H1 (cell line): ENCODE measurements around the gene NHLH2. TPM values are rescaled to one million over a fixed set of nuclear protein-coding genes. Genes with fewer than 3 reads are reported as not detected.

Experiments used
- CTCF ChIA-PET: fragments of 300-600 bp; sonication (Branson Sonifier 250); formaldehyde crosslinking; loops from one replicate; lab custom pipeline; 2021; ENCODE audit not compliant: partially characterized antibody; lab: Charles Lee
- POLR2A ChIA-PET: fragments of 300-600 bp; sonication (Branson Sonifier 250); formaldehyde crosslinking; loops from one replicate; lab custom pipeline; 2021; ENCODE audit warnings: inconsistent platforms; ENCODE audit not compliant: partially characterized antibody; lab: Charles Lee
- DNase-seq, 2 experiments: peaks; one replicate each; pipeline versions ENCODE4 v3.0.0 to v3.0.0-alpha.2; 2010 to 2022; ENCODE audit warnings: low spot score in 2 of 2, low read depth in 1 of 2, mixed read lengths in 1 of 2
- FAIRE-seq: peaks from 2 replicates; lab custom pipeline; 2011; peaks lifted over from hg19 to GRCh38; lab: Jason Lieb, UNC
- H2AFZ ChIP-seq: 2 replicates; pipeline ENCODE4 v1.8.1; 2012; ENCODE audit warnings: low read length, inconsistent platforms
- H2AK5ac ChIP-seq: 2 replicates; pipeline ENCODE4 v1.6.1; 2013; ENCODE audit warnings: low read depth, low read length
- H2BK120ac ChIP-seq: replicated peaks from 2 replicates; pipeline ENCODE3; 2013; ENCODE audit warnings: low read depth, low read length, inconsistent platforms
- H2BK12ac ChIP-seq: 2 replicates; pipeline ENCODE4 v1.6.1; 2013; ENCODE audit warnings: low read depth, low read length
- H2BK15ac ChIP-seq: 2 replicates; pipeline ENCODE4 v1.6.1; 2013; ENCODE audit warnings: low read length
- H2BK20ac ChIP-seq: 2 replicates; pipeline ENCODE4 v1.6.1; 2013; ENCODE audit warnings: low read length
- H2BK5ac ChIP-seq: 2 replicates; pipeline ENCODE4 v1.6.1; 2013; ENCODE audit warnings: low read depth, low read length
- H3K14ac ChIP-seq: 2 replicates; pipeline ENCODE4 v1.6.1; 2013; ENCODE audit warnings: inconsistent platforms; ENCODE audit not compliant: insufficient read length
- H3K18ac ChIP-seq: 2 replicates; pipeline ENCODE4 v1.6.1; 2013; ENCODE audit warnings: low read length; ENCODE audit errors: extremely low read depth
- H3K23ac ChIP-seq: 2 replicates; pipeline ENCODE4 v1.6.1; 2013; ENCODE audit warnings: inconsistent platforms; ENCODE audit not compliant: insufficient read length
- H3K23me2 ChIP-seq: 2 replicates; pipeline ENCODE4 v1.6.1; 2013; ENCODE audit warnings: low read depth, low read length
- H3K27ac ChIP-seq: 2 replicates; pipeline ENCODE4 v1.6.1; 2011; ENCODE audit warnings: low read depth, low read length, inconsistent platforms
- H3K27me3 ChIP-seq, 4 experiments: replicated peaks in 1 of 4; 1 replicate in 1 of 4; 2 replicates in 3 of 4; pipeline versions ENCODE4 v1.6.1 to v1.8.1; 2011 to 2013; ENCODE audit warnings: low read length in 3 of 4, mild to moderate bottlenecking in 3 of 4, inconsistent platforms in 2 of 4, mixed read lengths in 2 of 4, moderate library complexity in 1 of 4; ENCODE audit not compliant: control insufficient read depth in 3 of 4, insufficient read depth in 3 of 4; ENCODE audit errors: extremely low read depth in 1 of 4
- H3K36me3 ChIP-seq, 4 experiments: 2 replicates each; pipeline versions ENCODE4 v1.6.1 to v1.8.1; 2011 to 2013; ENCODE audit warnings: mild to moderate bottlenecking in 4 of 4, low read length in 3 of 4, moderate library complexity in 2 of 4, control low read depth in 1 of 4, inconsistent platforms in 1 of 4; ENCODE audit not compliant: insufficient read depth in 4 of 4, control insufficient read depth in 2 of 4
- H3K4ac ChIP-seq: replicated peaks from 2 replicates; pipeline ENCODE3; 2013; ENCODE audit warnings: low read length, low read depth, mixed read lengths, inconsistent platforms; ENCODE audit not compliant: insufficient read length
- H3K4me1 ChIP-seq, 4 experiments: replicated peaks in 1 of 4; 1 replicate in 1 of 4; 2 replicates in 3 of 4; pipeline versions ENCODE4 v1.6.1 to v1.8.1; 2011 to 2013; ENCODE audit warnings: low read length in 3 of 4, inconsistent platforms in 2 of 4, mixed read lengths in 1 of 4; ENCODE audit not compliant: insufficient read depth in 4 of 4, control insufficient read depth in 3 of 4
- H3K4me2 ChIP-seq, 2 experiments: 2 replicates each; pipeline versions ENCODE4 v1.6.1 to v1.8.1; 2011 to 2013; ENCODE audit warnings: low read depth in 2 of 2, low read length in 2 of 2, control low read depth in 1 of 2, inconsistent platforms in 1 of 2, mild to moderate bottlenecking in 1 of 2; ENCODE audit not compliant: insufficient read depth in 1 of 2
- H3K4me3 ChIP-seq, 4 experiments: fragments of 200-600, 300-600 bp in 1 of 4; sonication (generic), shearing (Covaris generic), sonication (Bioruptor Twin) in 1 of 4; 2 replicates each; pipeline versions ENCODE4 v1.5.1 to v1.8.1; 2011 to 2016; ENCODE audit warnings: low read length in 4 of 4, low read depth in 3 of 4, control low read depth in 2 of 4, inconsistent platforms in 2 of 4, mild to moderate bottlenecking in 2 of 4, mixed read lengths in 1 of 4, moderate library complexity in 1 of 4; ENCODE audit not compliant: insufficient read depth in 2 of 4; ENCODE audit errors: extremely low read depth in 1 of 4
- H3K56ac ChIP-seq: replicated peaks from 2 replicates; pipeline ENCODE3; 2013; ENCODE audit warnings: low read depth, mild to moderate bottlenecking, mixed read lengths, low read length, inconsistent platforms; ENCODE audit not compliant: insufficient read length
- H3K79me1 ChIP-seq: 2 replicates; pipeline ENCODE4 v1.6.1; 2013; ENCODE audit warnings: low read depth, low read length, control low read depth
- H3K79me2 ChIP-seq, 2 experiments: 2 replicates each; pipeline versions ENCODE4 v1.6.1 to v1.8.1; 2012 to 2013; ENCODE audit warnings: low read length in 2 of 2, mild to moderate bottlenecking in 2 of 2, inconsistent platforms in 1 of 2; ENCODE audit not compliant: insufficient read depth in 2 of 2, control insufficient read depth in 1 of 2
- H3K9ac ChIP-seq, 4 experiments: replicated peaks in 1 of 4; 1 replicate in 1 of 4; 2 replicates in 3 of 4; pipeline versions ENCODE4 v1.6.1 to v1.8.1; 2011 to 2013; ENCODE audit warnings: low read depth in 3 of 4, low read length in 3 of 4, control low read depth in 2 of 4, mild to moderate bottlenecking in 2 of 4, moderate library complexity in 2 of 4, inconsistent platforms in 1 of 4; ENCODE audit errors: extremely low read depth in 1 of 4
- H3K9me3 ChIP-seq, 2 experiments: 2 replicates each; pipeline versions ENCODE4 v1.6.1 to v1.8.1; 2012 to 2013; ENCODE audit warnings: mild to moderate bottlenecking in 2 of 2, moderate library complexity in 2 of 2, control low read depth in 1 of 2, inconsistent platforms in 1 of 2, low read depth in 1 of 2, low read length in 1 of 2, mixed read lengths in 1 of 2; ENCODE audit not compliant: insufficient read depth in 2 of 2
- H4K20me1 ChIP-seq, 2 experiments: replicated peaks in 1 of 2; 2 replicates each; pipeline versions ENCODE3 to v1.8.1; 2011 to 2013; ENCODE audit warnings: inconsistent platforms in 2 of 2, low read length in 2 of 2, mild to moderate bottlenecking in 1 of 2; ENCODE audit not compliant: insufficient read depth in 2 of 2, control insufficient read depth in 1 of 2
- H4K5ac ChIP-seq: 2 replicates; pipeline ENCODE4 v1.6.1; 2013; ENCODE audit warnings: low read length, low read depth, mixed read lengths, inconsistent platforms; ENCODE audit not compliant: insufficient read length
- H4K8ac ChIP-seq: 2 replicates; pipeline ENCODE4 v1.8.0; 2013; ENCODE audit warnings: mild to moderate bottlenecking, moderate library complexity, low read length, inconsistent platforms; ENCODE audit not compliant: insufficient read depth; ENCODE audit errors: extremely low read depth
- H4K91ac ChIP-seq: replicated peaks from 2 replicates; pipeline ENCODE3; 2013; ENCODE audit warnings: low read length, mixed read lengths, inconsistent platforms; ENCODE audit not compliant: insufficient read length
- PHF8 ChIP-seq: fragments of 200-600 bp; sonication (generic); conservative IDR thresholded peaks from 2 replicates; pipeline ENCODE4 v1.7.1; 2012; ENCODE audit warnings: low read depth, mild to moderate bottlenecking, inconsistent platforms, low read length, moderate library complexity
- RNF2 ChIP-seq: fragments of 200-900, 300-1000 bp; sonication (generic); IDR thresholded peaks from 2 replicates; pipeline ENCODE4 v1.7.1; 2016; ENCODE audit warnings: borderline replicate concordance, low read depth, mild to moderate bottlenecking, antibody characterized with exemption, low read length; ENCODE audit not compliant: poor library complexity, severe bottlenecking; ENCODE audit errors: missing control alignments
- TBP ChIP-seq: IDR thresholded peaks from 2 replicates; pipeline ENCODE4 v1.6.1; 2011; ENCODE audit warnings: low read depth, low read length, improper control_type of control experiment
- WGBS, 2 experiments: shearing (Covaris generic) in 1 of 2; methylation state at CpG; one replicate each; pipeline versions ENCODE4 v1.1.6 to v1.1.7; 2013 to 2015; ENCODE audit warnings: low lambda C conversion rate in 2 of 2, mixed read lengths in 2 of 2, inconsistent platforms in 1 of 2, low coverage in 1 of 2, missing lambda C conversion rate in 1 of 2; ENCODE audit not compliant: insufficient replicate concordance in 2 of 2, insufficient coverage in 1 of 2, insufficient read length in 1 of 2; ENCODE audit errors: extremely low coverage in 1 of 2, missing lambda C conversion rate in 1 of 2; 5-methylcytosine and 5-hydroxymethylcytosine counted together
- polyA plus RNA-seq, 7 experiments: library from polyadenylated mRNA; depleted of rRNA in 3 of 7; stranded (reverse) in 5 of 7; unstranded in 2 of 7; fragments of >200 nt in 5 of 7; fragments of 200-250 nt in 2 of 7; gene quantifications; 1 replicate in 5 of 7; 2 replicates in 1 of 7; 4 replicates in 1 of 7; pipeline versions ENCODE4 v1.2.1 to v1.2.3, GENCODE V29; 2011 to 2013; ENCODE audit warnings: missing spikeins in 2 of 7, mixed read lengths in 2 of 7
- total RNA-seq: library from RNA; stranded (reverse); fragmentation: NEBNext Ultra II Directional; extraction: Animal tissue kit (Norgen Biotek cat#: 25700); gene quantifications from 2 replicates; pipeline ENCODE4 v1.2.1, GENCODE V29; 2021

The NHLH2 gene
- total and polyA plus RNA-seq, 2 of the 8 experiments (the other 6 are each of a cell fraction or from before 2014, with no cell fraction given), result 0.92 to 1.1 TPM

- Histone ChIP-seq H3K36me3 (no peaks in the 10 kb centered on the region), H3K4me3 (peak overlapping the region; percentile 56 to 75 (median 62)), H2BK20ac (no peak overlapping the region), H3K79me1 (no peaks in the 10 kb centered on the region), H4K5ac (no peak overlapping the region), H3K23ac (no peak overlapping the region), H3K9me3 (no peaks in the 10 kb centered on the region), H4K91ac (peak overlapping the region; percentile 34), H3K79me2 (no peaks in the 10 kb centered on the region), H4K8ac (peak overlapping the region; percentile 95; the same call in 1 of the 2 replicates), H2BK5ac (peak overlapping the region; percentile 61; the same call in 1 of the 2 replicates), H3K14ac (no peak overlapping the region), H3K27me3 (peaks cover 0 to 18% (median 16%) of the 10 kb centered on the region in 4 experiments; a peak in 6 of 7 replicates), H4K20me1 (no peaks in the 10 kb centered on the region), H2BK15ac (no peak overlapping the region), H3K23me2 (peaks cover 10% of the 10 kb centered on the region; the same call in 1 of the 2 replicates), H3K9ac (peak overlapping the region in 3 of 4 experiments; percentile 34 to 83 (median 74); a peak in 5 of 7 replicates), H2AFZ (peak overlapping the region; percentile 55), H3K56ac (peak overlapping the region; percentile 92), H3K27ac (peak overlapping the region; percentile 65; the same call in 1 of the 2 replicates), H2AK5ac (no peak overlapping the region), H3K18ac (no peak overlapping the region; the same call in 1 of the 2 replicates), H3K4me1 (peaks cover 0 to 4% (median 2%) of the 10 kb centered on the region in 4 experiments; a peak in 4 of 7 replicates), H2BK12ac (no peak overlapping the region), H3K4me2 (peak overlapping the region; percentile 93 to 96), H2BK120ac (peak overlapping the region; percentile 82), H3K4ac (peak overlapping the region; percentile 8)
- WGBS, 2 experiments, result 15% methylated on average over 23 of the region's 23 CpGs; no CpG with 5 or more reads in 1 of the 2 experiments
- ChIA-PET POLR2A (interaction anchor here (0.6 to 1.6 kb wide), 6 partner anchors 11 to 147 kb away, joined by 3 to 7 read pairs (median 3); no protein-coding TSS in a partner anchor), CTCF (interaction anchor here (1.0 kb wide), 1 partner anchor 26 kb away, joined by 3 read pairs; no protein-coding TSS in a partner anchor)
- FAIRE-seq (no peak), DNase-seq (no peak)
- TF ChIP-seq TBP (0 out of 2 replicates have a peak, but pooled peaks have one; percentile 5), PHF8 (0 out of 2 replicates have a peak, but pooled peaks have one; percentile 16), RNF2 (no peak)
Observed at GRCh38 chr1:115839679-115840237, 1.2 kb downstream of the NHLH2 start.
